DMS153 treated with DMSO at 0.1 percent for 48 hours (cell line): Measurements from ENCODE around the gene DCK.
"Not testable (repeated sequence)": the region's sequence is repeated elsewhere in the genome, so short reads cannot be mapped to it uniquely, and the experiment has no call there.

Experiments
- DNase-seq: peaks from one replicate; lab custom pipeline; 2025; ENCODE audit not compliant: unreplicated experiment; lab: John Stamatoyannopoulos, UW

DCK gene

GRCh38 chr4:71059573-71059972 is 66.1 kb downstream of the DCK start:
- DNase-seq: not testable (repeated sequence)

GRCh38 chr4:71062436-71062835 is 69.0 kb downstream of the DCK start:
- no peak for DNase-seq

GRCh38 chr4:71063711-71064110 is 70.3 kb downstream of the DCK start:
- DNase-seq: no peak

- no peak for DNase-seq
Observed at GRCh38 chr4:71064521-71064920, 71.1 kb downstream of the DCK start.

- no peak for DNase-seq
Observed at GRCh38 chr4:71065991-71066510, 72.6 kb downstream of the DCK start.

GRCh38 chr4:71066737-71067716 is 73.6 kb downstream of the DCK start:
- no peak for DNase-seq

GRCh38 chr4:71069063-71069462 is 75.6 kb downstream of the DCK start:
- DNase-seq: no peak

- no peak for DNase-seq
Observed at GRCh38 chr4:71070015-71070414, 76.6 kb downstream of the DCK start.

- DNase-seq: no peak
Observed at GRCh38 chr4:71074452-71075299, 81.2 kb downstream of the DCK start.
